ENCODE data around the gene B3GALT6. TPM values are rescaled to one million over a fixed set of nuclear protein-coding genes. Genes with fewer than 3 reads are reported as not detected.
"Not testable (repeated sequence)": the region's sequence is repeated elsewhere in the genome, so short reads cannot be mapped to it uniquely, and the experiment has no call there.

Gene B3GALT6
- total RNA-seq, 2 experiments from 2014 or later, result 17.5 to 18.9 TPM

- Mint-ChIP-seq H3K9me3 (no peaks in the 10 kb centered on the region), H3K4me3 (no peak overlapping the region), H3K36me3 (no peaks in the 10 kb centered on the region), H3K4me1 (no peaks in the 10 kb centered on the region), H3K27me3 (no peaks in the 10 kb centered on the region), H3K27ac (no peak overlapping the region)
- no peak for DNase-seq
Measured at GRCh38 chr1:1240822-1241587, 9.0 kb downstream of the B3GALT6 start.

- DNase-seq, result no peak
- Mint-ChIP-seq H3K4me1 (no peaks in the 10 kb centered on the region), H3K9me3 (no peaks in the 10 kb centered on the region), H3K4me3 (no peak overlapping the region), H3K27ac (no peak overlapping the region), H3K27me3 (no peaks in the 10 kb centered on the region), H3K36me3 (no peaks in the 10 kb centered on the region)
Measured at GRCh38 chr1:1241588-1242219, 9.7 kb downstream of the B3GALT6 start.

- no peaks in the 10 kb centered on the region for H3K27me3 Mint-ChIP-seq
- no peaks in the 10 kb centered on the region for H3K9me3 Mint-ChIP-seq
- DNase-seq, result no peak
Measured at GRCh38 chr1:1242461-1243265, 10.6 kb downstream of the B3GALT6 start.

GRCh38 chr1:1243266-1243660 lies 11.2 kb downstream of the B3GALT6 start:
- no peak overlapping the region for H3K4me3 Mint-ChIP-seq
- H3K27ac Mint-ChIP-seq, result no peak overlapping the region
- no peaks in the 10 kb centered on the region for H3K9me3 Mint-ChIP-seq
- H3K4me1 Mint-ChIP-seq, result no peaks in the 10 kb centered on the region
- no peaks in the 10 kb centered on the region for H3K36me3 Mint-ChIP-seq
- DNase-seq, result no peak
- no peaks in the 10 kb centered on the region for H3K27me3 Mint-ChIP-seq

More at GRCh38 chr1:1242461-1243265, 10.6 kb downstream of the B3GALT6 start:
- no peak overlapping the region for H3K4me3 Mint-ChIP-seq
- H3K36me3 Mint-ChIP-seq, result no peaks in the 10 kb centered on the region
- H3K4me1 Mint-ChIP-seq, result no peaks in the 10 kb centered on the region
- H3K27ac Mint-ChIP-seq, result no peak overlapping the region

- Mint-ChIP-seq H3K4me3 (no peak overlapping the region), H3K27me3 (no peaks in the 10 kb centered on the region), H3K27ac (no peak overlapping the region), H3K4me1 (no peaks in the 10 kb centered on the region), H3K9me3 (no peaks in the 10 kb centered on the region), H3K36me3 (no peaks in the 10 kb centered on the region)
- DNase-seq, result no peak
Measured at GRCh38 chr1:1243807-1244191, 11.8 kb downstream of the B3GALT6 start.

GRCh38 chr1:1244192-1244811 lies 12.3 kb downstream of the B3GALT6 start:
- Mint-ChIP-seq H3K36me3 (no peaks in the 10 kb centered on the region), H3K4me3 (no peak overlapping the region), H3K27me3 (no peaks in the 10 kb centered on the region), H3K27ac (no peak overlapping the region), H3K4me1 (no peaks in the 10 kb centered on the region), H3K9me3 (no peaks in the 10 kb centered on the region)
- DNase-seq, result no peak

- Mint-ChIP-seq H3K27me3 (no peaks in the 10 kb centered on the region), H3K9me3 (no peaks in the 10 kb centered on the region), H3K27ac (no peak overlapping the region), H3K4me3 (no peak overlapping the region), H3K36me3 (peaks cover 3% of the 10 kb centered on the region), H3K4me1 (peaks cover 7% of the 10 kb centered on the region)
- no peak for DNase-seq
Measured at GRCh38 chr1:1245178-1245816, 13.3 kb downstream of the B3GALT6 start.

- Mint-ChIP-seq H3K36me3 (peaks cover 6% of the 10 kb centered on the region), H3K4me1 (peaks cover 11% of the 10 kb centered on the region), H3K4me3 (no peak overlapping the region), H3K9me3 (no peaks in the 10 kb centered on the region), H3K27ac (no peak overlapping the region), H3K27me3 (no peaks in the 10 kb centered on the region)
- no peak for DNase-seq
Measured at GRCh38 chr1:1245817-1246576, 14.0 kb downstream of the B3GALT6 start.

- no peak for DNase-seq
- Mint-ChIP-seq H3K27ac (no peak within 1 kb of the TSS), H3K4me3 (no peak within 1 kb of the TSS), H3K36me3 (peaks cover 8% of the 10 kb centered on the region), H3K4me1 (peaks cover 14% of the 10 kb centered on the region), H3K9me3 (no peaks in the 10 kb centered on the region), H3K27me3 (no peaks in the 10 kb centered on the region)
Measured at GRCh38 chr1:1246577-1247340, 14.7 kb downstream of the B3GALT6 start, which contains the start of gene C1QTNF12. Gene C1QTNF12 (minus strand): TSS chr1:1246722. CDS start chr1:1246690, 32 bp downstream.

- H3K4me3 Mint-ChIP-seq, result no peak overlapping the region
- H3K9me3 Mint-ChIP-seq, result no peaks in the 10 kb centered on the region
- no peak for DNase-seq
- no peak overlapping the region for H3K27ac Mint-ChIP-seq
- peaks cover 12% of the 10 kb centered on the region for H3K36me3 Mint-ChIP-seq
- peaks cover 14% of the 10 kb centered on the region for H3K4me1 Mint-ChIP-seq
- no peaks in the 10 kb centered on the region for H3K27me3 Mint-ChIP-seq
Measured at GRCh38 chr1:1247341-1247913, 15.4 kb downstream of the B3GALT6 start.

- Mint-ChIP-seq H3K4me1 (peaks cover 14% of the 10 kb centered on the region), H3K36me3 (peaks cover 18% of the 10 kb centered on the region)
- not testable (repeated sequence) for H3K4me3 Mint-ChIP-seq, H3K9me3 Mint-ChIP-seq, DNase-seq, H3K27me3 Mint-ChIP-seq, H3K27ac Mint-ChIP-seq
Measured at GRCh38 chr1:1248009-1248913, 16.2 kb downstream of the B3GALT6 start.

- peak; percentile 81 for DNase-seq
- no peaks in the 10 kb centered on the region for H3K9me3 Mint-ChIP-seq
- no peaks in the 10 kb centered on the region for H3K27me3 Mint-ChIP-seq
- H3K27ac Mint-ChIP-seq, result peak overlapping the region; percentile 93
- H3K36me3 Mint-ChIP-seq, result peaks cover 21% of the 10 kb centered on the region
- H3K4me1 Mint-ChIP-seq, result peaks cover 14% of the 10 kb centered on the region
- peak overlapping the region; percentile 54 for H3K4me3 Mint-ChIP-seq
Measured at GRCh38 chr1:1250786-1251284, 18.8 kb downstream of the B3GALT6 start.

Measured in activated naive CD8-positive, alpha-beta T cell treated with anti-CD3 and anti-CD28 coated beads for 36 hours (primary cell).